ENCODE data around the gene ARPC1B.
"Not testable (repeated sequence)": the region's sequence is repeated elsewhere in the genome, so short reads cannot be mapped to it uniquely, and the experiment has no call there.

The ARPC1B gene

GRCh38 chr7:99408379-99409191 is 34.1 kb downstream of the ARPC1B start, which contains the start of the genes BUD31 and PDAP1:
Gene BUD31, plus strand, starts transcription at chr7:99408969. Its CDS starts 2,124 bp downstream, at chr7:99411093.
Gene PDAP1, minus strand, starts transcription at chr7:99408597. Its CDS starts 49 bp downstream, at chr7:99408548.
- peak; percentile 86 to 92 (median 88) for DNase-seq (ENCODE audit: low read depth in 3 of 3, low spot score in 1 of 3)

DNA sequence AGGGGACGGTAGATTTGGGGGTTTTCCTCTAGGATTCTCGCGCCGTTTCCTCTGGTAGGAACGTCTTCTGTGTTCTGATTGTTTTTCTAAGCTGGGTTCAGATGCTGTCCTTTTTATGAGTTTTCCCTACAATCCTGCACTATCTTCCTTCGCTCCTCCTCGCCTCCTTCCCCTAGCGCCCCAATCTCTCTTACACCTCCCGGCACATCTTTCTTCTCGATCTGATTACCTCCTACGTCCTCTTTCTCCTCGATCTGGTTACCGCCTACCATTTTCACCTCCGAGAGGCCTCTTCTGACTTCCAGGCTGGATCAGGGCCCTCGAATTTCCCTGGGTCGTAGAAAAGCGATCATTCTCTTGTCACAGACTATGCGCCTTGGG is 34.7 kb downstream of the ARPC1B start:
- no peak for DNase-seq (ENCODE audit: low read depth in 3 of 3, low spot score in 1 of 3)

DNA sequence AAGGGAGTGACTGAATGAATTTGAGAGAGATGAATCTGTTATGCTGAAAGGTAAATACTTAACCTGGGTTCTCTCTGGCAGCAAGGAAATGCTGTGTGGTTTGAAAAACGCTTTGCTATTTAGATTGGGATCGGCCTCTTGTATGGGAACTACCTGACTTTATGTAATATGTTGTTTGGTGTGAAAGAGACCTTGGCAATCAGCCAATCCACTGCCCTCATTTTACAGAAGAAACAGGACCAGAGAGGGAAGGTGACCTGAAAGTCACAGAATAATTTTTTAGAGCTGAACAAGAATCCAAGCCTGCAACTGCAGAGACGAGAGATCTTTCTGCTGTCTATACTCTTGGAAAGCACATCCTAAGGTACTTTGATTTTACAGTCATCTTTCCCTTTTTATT is 35.3 kb downstream of the ARPC1B start:
- no peak for DNase-seq (ENCODE audit: low read depth in 3 of 3, low spot score in 1 of 3)

DNA sequence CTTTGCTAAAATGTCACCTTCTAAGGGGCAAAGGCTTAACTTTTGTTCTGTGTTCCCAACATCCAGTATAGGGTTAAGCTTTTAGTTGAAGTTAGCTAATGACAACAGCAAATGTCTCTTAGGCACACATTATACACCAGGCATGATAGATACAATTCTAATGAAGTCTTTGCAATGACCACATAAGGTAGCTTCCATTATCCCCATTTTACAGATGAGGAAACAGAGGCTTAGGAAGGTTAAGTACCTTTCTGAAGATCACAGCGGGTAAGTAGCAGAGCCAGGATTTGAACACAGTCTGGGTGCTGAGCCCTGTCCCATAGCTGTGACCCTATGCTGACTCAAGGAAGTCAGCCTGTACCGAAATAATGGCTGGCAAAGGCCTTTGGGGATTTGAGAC is 36.1 kb downstream of the ARPC1B start:
- DNase-seq (ENCODE audit: low read depth in 3 of 3, low spot score in 1 of 3) = no peak

- DNase-seq (ENCODE audit: low read depth in 3 of 3, low spot score in 1 of 3) = not testable (repeated sequence)
Measured at GRCh38 chr7:99415513-99416127, 41.1 kb downstream of the ARPC1B start.

GRCh38 chr7:99418260-99418659 is 43.7 kb downstream of the ARPC1B start:
- DNase-seq (ENCODE audit: low read depth in 3 of 3, low spot score in 1 of 3) = no peak

GRCh38 chr7:99419323-99420021 is 44.9 kb downstream of the ARPC1B start:
- no peak for DNase-seq (ENCODE audit: low read depth in 3 of 3, low spot score in 1 of 3)

- DNase-seq (ENCODE audit: low read depth in 3 of 3, low spot score in 1 of 3) = no peak
Measured at GRCh38 chr7:99420213-99420612, 45.7 kb downstream of the ARPC1B start.

DNA sequence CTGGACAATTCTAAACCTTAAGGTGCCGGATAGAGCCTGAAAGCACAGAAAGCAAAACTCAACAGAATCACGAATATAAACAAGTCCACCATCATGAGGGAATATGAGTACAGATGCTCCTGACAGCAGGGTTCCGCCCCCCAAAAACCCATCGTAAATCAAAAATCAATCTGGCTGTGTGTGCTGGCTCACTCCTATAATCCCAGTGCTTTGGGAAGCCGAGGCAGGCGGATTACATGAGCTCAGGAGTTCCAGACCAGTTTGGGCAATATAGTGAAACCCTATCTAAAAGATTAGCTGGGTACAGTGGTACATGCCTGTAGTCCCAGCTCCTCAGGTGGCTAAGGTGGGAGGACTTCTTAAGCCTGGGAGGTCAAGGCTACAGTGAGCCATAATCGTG is 46.5 kb downstream of the ARPC1B start:
- DNase-seq (ENCODE audit: low read depth in 3 of 3, low spot score in 1 of 3) = no peak

- no peak for DNase-seq (ENCODE audit: low read depth in 3 of 3, low spot score in 1 of 3)
Measured at GRCh38 chr7:99422186-99422585, 47.7 kb downstream of the ARPC1B start.

DNA sequence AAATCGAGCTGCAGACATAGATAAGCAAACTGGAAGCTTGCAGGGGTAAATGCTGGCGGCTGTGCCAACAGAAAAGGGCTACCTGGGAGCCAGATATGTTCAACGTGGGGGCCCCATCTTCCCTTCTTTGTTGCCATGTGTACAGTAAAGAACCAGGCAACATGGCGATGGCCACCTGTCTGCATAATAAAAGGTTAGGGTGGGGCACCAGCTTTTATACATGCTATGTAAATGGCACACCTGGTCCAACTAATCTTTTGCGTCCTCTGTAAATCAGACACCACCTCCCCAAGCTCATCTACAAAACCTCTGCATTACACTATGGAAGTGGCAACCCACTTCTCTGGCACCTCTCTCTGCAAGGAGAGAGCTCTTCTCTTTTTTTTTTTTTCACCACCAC is 48.1 kb downstream of the ARPC1B start:
- DNase-seq (ENCODE audit: low read depth in 3 of 3, low spot score in 1 of 3) = no peak

- no peak for DNase-seq (ENCODE audit: low read depth in 3 of 3, low spot score in 1 of 3)
Measured at GRCh38 chr7:99424932-99425730, 50.6 kb downstream of the ARPC1B start.

GRCh38 chr7:99428972-99429566 is 54.5 kb downstream of the ARPC1B start:
- no peak for DNase-seq (ENCODE audit: low read depth in 3 of 3, low spot score in 1 of 3)

GRCh38 chr7:99429756-99430155 is 55.2 kb downstream of the ARPC1B start:
- DNase-seq (ENCODE audit: low read depth in 3 of 3, low spot score in 1 of 3) = no peak

- DNase-seq (ENCODE audit: low read depth in 3 of 3, low spot score in 1 of 3) = not testable (repeated sequence)
Measured at GRCh38 chr7:99431756-99432540, 57.4 kb downstream of the ARPC1B start.

GRCh38 chr7:99433158-99433557 is 58.6 kb downstream of the ARPC1B start:
- DNase-seq (ENCODE audit: low read depth in 3 of 3, low spot score in 1 of 3) = no peak

DNA sequence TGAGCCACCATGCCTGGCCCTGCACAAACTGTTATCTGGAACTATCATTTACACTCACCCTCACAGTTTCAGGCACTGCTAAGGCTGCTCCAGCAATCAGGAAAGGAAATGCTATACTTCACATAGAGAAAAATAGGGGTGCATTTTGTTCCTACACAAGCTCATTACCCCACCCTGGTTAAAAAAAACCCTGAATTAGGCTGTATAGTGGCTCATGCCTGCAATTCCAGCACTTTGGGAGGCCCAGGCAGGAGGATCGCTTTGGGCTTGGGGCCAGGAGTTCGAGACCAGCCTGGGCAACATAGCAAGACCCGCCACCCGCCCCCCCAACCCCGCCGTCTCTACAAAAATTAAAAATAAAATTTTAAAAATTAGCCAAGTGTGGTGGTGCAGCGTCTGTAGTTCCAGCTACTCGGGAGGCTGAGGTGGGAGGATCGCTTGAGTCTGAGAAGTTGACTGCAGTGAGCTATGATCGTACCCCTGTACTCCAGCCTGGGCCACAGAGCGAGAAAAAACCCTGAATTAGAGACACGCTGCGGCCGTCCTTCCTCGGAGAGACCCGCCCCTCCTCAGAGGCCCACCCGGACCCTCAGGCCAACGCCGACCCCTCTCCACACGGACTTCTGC is 63.5 kb downstream of the ARPC1B start:
- no peak for DNase-seq (ENCODE audit: low read depth in 3 of 3, low spot score in 1 of 3)

- peak; percentile 68 to 88 (median 80) for DNase-seq (ENCODE audit: low read depth in 3 of 3, low spot score in 1 of 3)
Measured at GRCh38 chr7:99438573-99439480, 64.3 kb downstream of the ARPC1B start, which contains the start of the genes CPSF4 and PTCD1. Gene CPSF4, plus strand, starts transcription at chr7:99438943. Its CDS starts 140 bp downstream, at chr7:99439083. Gene PTCD1, minus strand, starts transcription at chr7:99438798. Its CDS starts 3,556 bp downstream, at chr7:99435242.

Data from stimulated activated CD4-positive, alpha-beta T cell treated with anti-CD3 and anti-CD28 coated beads, TNF-alpha, amount 100 ng/mL, for 1 hour (primary cell).